Endodermal cell (in vitro differentiated cells): Measurements from ENCODE around the gene ARR3. TPM values are rescaled to one million over a fixed set of nuclear protein-coding genes. Genes with fewer than 3 reads are reported as not detected.

Experiments used
- DNase-seq: peaks from one replicate; pipeline ENCODE4 v3.0.0-alpha.2; 2017
- H3K27ac ChIP-seq: 2 replicates; pipeline ENCODE4 v1.5.1; 2013; ENCODE audit warnings: mild to moderate bottlenecking, low read depth, low read length, moderate library complexity
- H3K27me3 ChIP-seq: 2 replicates; pipeline ENCODE4 v1.6.1; 2013; ENCODE audit warnings: mild to moderate bottlenecking, low read length, moderate library complexity; ENCODE audit not compliant: insufficient read depth, control insufficient read depth, poor library complexity, severe bottlenecking
- H3K36me3 ChIP-seq: 2 replicates; pipeline ENCODE4 v1.7.0; 2013; ENCODE audit warnings: mild to moderate bottlenecking, low read length, moderate library complexity; ENCODE audit not compliant: control insufficient read depth, insufficient read depth
- H3K4me1 ChIP-seq: one replicate; pipeline ENCODE4 v1.7.0; 2013; ENCODE audit warnings: low read length; ENCODE audit not compliant: control insufficient read depth, insufficient read depth
- H3K4me3 ChIP-seq: 2 replicates; pipeline ENCODE4 v1.5.1; 2013; ENCODE audit warnings: mild to moderate bottlenecking, low read length, moderate library complexity
- H3K9ac ChIP-seq: 2 replicates; pipeline ENCODE4 v1.6.1; 2013; ENCODE audit warnings: mild to moderate bottlenecking, low read length, moderate library complexity; ENCODE audit not compliant: poor library complexity, severe bottlenecking; ENCODE audit errors: extremely low read depth
- H3K9me3 ChIP-seq: 2 replicates; pipeline ENCODE4 v1.6.1; 2013; ENCODE audit warnings: mild to moderate bottlenecking, low read length, moderate library complexity; ENCODE audit not compliant: control insufficient read depth
- H3K27ac Mint-ChIP-seq: 2 replicates; pipeline ENCODE4 v1.8.0; 2020; ENCODE audit warnings: mixed read lengths
- H3K27me3 Mint-ChIP-seq: 2 replicates; pipeline ENCODE4 v1.8.0; 2021; ENCODE audit warnings: mild to moderate bottlenecking, mixed read lengths; ENCODE audit not compliant: insufficient read depth
- H3K36me3 Mint-ChIP-seq: 2 replicates; pipeline ENCODE4 v1.8.0; 2020; ENCODE audit warnings: low read depth, mixed read lengths
- H3K4me1 Mint-ChIP-seq: 2 replicates; pipeline ENCODE4 v1.8.0; 2020; ENCODE audit warnings: mixed read lengths
- H3K4me3 Mint-ChIP-seq: 2 replicates; pipeline ENCODE4 v1.8.0; 2020; ENCODE audit warnings: mild to moderate bottlenecking, moderate library complexity, mixed read lengths
- H3K9me3 Mint-ChIP-seq: 2 replicates; pipeline ENCODE4 v1.8.0; 2020; ENCODE audit warnings: mild to moderate bottlenecking, mixed read lengths
- CTCF ChIP-seq: fragments of 200-600 bp; sonication (generic); conservative IDR thresholded peaks from 2 replicates; pipeline ENCODE4 v1.5.0; 2021; ENCODE audit warnings: antibody characterized with exemption, mild to moderate bottlenecking
- WGBS, 2 experiments: methylation state at CpG; one replicate each; pipeline versions ENCODE4 v1.1.5 to v1.1.7; 2013; ENCODE audit warnings: missing lambda C conversion rate in 2 of 2, mixed read lengths in 1 of 2; ENCODE audit not compliant: insufficient coverage in 1 of 2, insufficient read length in 1 of 2; 5-methylcytosine and 5-hydroxymethylcytosine counted together
- total RNA-seq, 2 donors: library from RNA; stranded (reverse); fragmentation: NEBNext Ultra II Directional in 1 of 2; extraction: Animal tissue kit (Norgen Biotek cat#: 25700) in 1 of 2; gene quantifications; 2 replicates in 1 of 2; 3 replicates in 1 of 2; pipeline ENCODE4 v1.2.1, GENCODE V29; 2021

The ARR3 gene
- total RNA-seq, 2 donors from 2014 or later = not detected

- Histone ChIP-seq H3K36me3 (no peaks in the 10 kb centered on the region), H3K27me3 (no peaks in the 10 kb centered on the region), H3K4me3 (no peak overlapping the region), H3K4me1 (no peaks in the 10 kb centered on the region), H3K27ac (no peak overlapping the region), H3K9me3 (no peaks in the 10 kb centered on the region), H3K9ac (no peak overlapping the region)
- no peak for DNase-seq
- H3K36me3 Mint-ChIP-seq = no peaks in the 10 kb centered on the region
- H3K27me3 Mint-ChIP-seq = no peaks in the 10 kb centered on the region
- no peak overlapping the region for H3K4me3 Mint-ChIP-seq
- no peak overlapping the region for H3K27ac Mint-ChIP-seq
- 86% methylated on average over 1 of the region's 2 CpGs; no CpG with 5 or more reads in 1 of the 2 experiments for WGBS, 2 experiments
- peaks cover 8% of the 10 kb centered on the region for H3K4me1 Mint-ChIP-seq
- H3K9me3 Mint-ChIP-seq = peaks cover 50% of the 10 kb centered on the region
- TF ChIP-seq CTCF = no peak
Observed at GRCh38 chrX:70247252-70247651, 20.9 kb upstream of the ARR3 start.

GRCh38 chrX:70252491-70252890, 15.6 kb upstream of the ARR3 start:
- H3K4me3 Mint-ChIP-seq = no peak overlapping the region

GRCh38 chrX:70253377-70254062, 14.6 kb upstream of the ARR3 start:
- WGBS, 2 experiments = no CpG with 5 or more reads among the region's 3 CpGs
- no peak overlapping the region for H3K4me3 ChIP-seq
- no peaks in the 10 kb centered on the region for H3K36me3 ChIP-seq
- peaks cover 25% of the 10 kb centered on the region for H3K4me1 Mint-ChIP-seq
- no peaks in the 10 kb centered on the region for H3K27me3 ChIP-seq
- no peak for TF ChIP-seq CTCF
- H3K4me1 ChIP-seq = peaks cover 2% of the 10 kb centered on the region
- no peak overlapping the region for H3K4me3 Mint-ChIP-seq
- H3K9ac ChIP-seq = no peak overlapping the region
- H3K9me3 Mint-ChIP-seq = peaks cover 63% of the 10 kb centered on the region
- H3K36me3 Mint-ChIP-seq = no peaks in the 10 kb centered on the region
- H3K27ac ChIP-seq = no peak overlapping the region
- no peaks in the 10 kb centered on the region for H3K9me3 ChIP-seq
- H3K27ac Mint-ChIP-seq = no peak overlapping the region
- H3K27me3 Mint-ChIP-seq = no peaks in the 10 kb centered on the region
- no peak for DNase-seq

More at GRCh38 chrX:70252491-70252890, 15.6 kb upstream of the ARR3 start:
- no peaks in the 10 kb centered on the region for H3K9me3 ChIP-seq
- H3K27ac ChIP-seq = no peak overlapping the region
- no peaks in the 10 kb centered on the region for H3K27me3 Mint-ChIP-seq
- no peak overlapping the region for H3K27ac Mint-ChIP-seq
- H3K4me1 Mint-ChIP-seq = peaks cover 25% of the 10 kb centered on the region
- no peaks in the 10 kb centered on the region for H3K36me3 Mint-ChIP-seq
- no peak overlapping the region for H3K4me3 ChIP-seq
- 89 to 100% methylated on average over 1 to 2 of the region's 2 CpGs for WGBS, 2 experiments
- no peak for DNase-seq
- no peaks in the 10 kb centered on the region for H3K36me3 ChIP-seq
- no peaks in the 10 kb centered on the region for H3K27me3 ChIP-seq
- H3K9me3 Mint-ChIP-seq = peaks cover 63% of the 10 kb centered on the region
- no peak for TF ChIP-seq CTCF
- H3K4me1 ChIP-seq = peaks cover 2% of the 10 kb centered on the region
- H3K9ac ChIP-seq = no peak overlapping the region
